Type B pancreatic cell (in vitro differentiated cells): ENCODE results near the gene WDR31. TPM values are rescaled to one million over a fixed set of nuclear protein-coding genes. Genes with fewer than 3 reads are reported as not detected.

Experiments
- DNase-seq: peaks from one replicate; pipeline ENCODE4 v3.0.0; 2021; ENCODE audit warnings: mixed read lengths; ENCODE audit not compliant: unreplicated experiment; ENCODE audit errors: extremely low spot score
- H3K27ac Mint-ChIP-seq: 2 replicates; pipeline ENCODE4 v1.8.0; 2021; ENCODE audit warnings: mild to moderate bottlenecking, mixed read lengths
- H3K27me3 Mint-ChIP-seq: 2 replicates; pipeline ENCODE4 v1.8.0; 2021; ENCODE audit warnings: mixed read lengths
- H3K36me3 Mint-ChIP-seq: 2 replicates; pipeline ENCODE4 v1.8.0; 2021; ENCODE audit warnings: mixed read lengths
- H3K4me1 Mint-ChIP-seq: one replicate; pipeline ENCODE4 v1.8.0; 2021; ENCODE audit warnings: mixed read lengths; ENCODE audit not compliant: unreplicated experiment
- H3K4me3 Mint-ChIP-seq: 2 replicates; pipeline ENCODE4 v1.8.0; 2021; ENCODE audit warnings: mild to moderate bottlenecking, mixed read lengths
- H3K9me3 Mint-ChIP-seq: 2 replicates; pipeline ENCODE4 v1.8.0; 2021; ENCODE audit warnings: mixed read lengths
- CTCF ChIP-seq: fragments of 200-600 bp; sonication (generic); conservative IDR thresholded peaks from 2 replicates; pipeline ENCODE4 v1.5.0; 2021; ENCODE audit warnings: antibody characterized with exemption, mild to moderate bottlenecking
- total RNA-seq: library from RNA; stranded (reverse); gene quantifications from 2 replicates; pipeline ENCODE4 v1.2.1, GENCODE V29; 2021; ENCODE audit warnings: low replicate concordance

The WDR31 gene
- total RNA-seq, 1 donor from 2014 or later = 6.7 TPM

- Mint-ChIP-seq H3K36me3 (no peaks in the 10 kb centered on the region), H3K4me1 (peaks cover 9% of the 10 kb centered on the region), H3K27me3 (no peaks in the 10 kb centered on the region), H3K4me3 (no peak overlapping the region), H3K27ac (no peak overlapping the region), H3K9me3 (no peaks in the 10 kb centered on the region)
- DNase-seq = no peak
- TF ChIP-seq CTCF = no peak
These were observed 33.5 kb downstream of the WDR31 start for GRCh38 chr9:113306566-113306965.

GRCh38 chr9:113302792-113303418, 37.2 kb downstream of the WDR31 start, which contains the start of gene RNF183:
TSS of gene RNF183 (minus strand) at chr9:113303376. CDS start at chr9:113298184, 5,192 bp downstream.
- H3K9me3 Mint-ChIP-seq = no peaks in the 10 kb centered on the region
- H3K4me3 Mint-ChIP-seq = no peak within 1 kb of the TSS
- no peak for TF ChIP-seq CTCF
- peaks cover 4% of the 10 kb centered on the region for H3K27me3 Mint-ChIP-seq
- H3K4me1 Mint-ChIP-seq = peaks cover 14% of the 10 kb centered on the region
- H3K27ac Mint-ChIP-seq = peak within 1 kb of the TSS; percentile 25
- H3K36me3 Mint-ChIP-seq = no peaks in the 10 kb centered on the region
- no peak for DNase-seq

GRCh38 chr9:113301548-113301947, 38.5 kb downstream of the WDR31 start:
- Mint-ChIP-seq H3K9me3 (no peaks in the 10 kb centered on the region), H3K27ac (no peak overlapping the region), H3K27me3 (peaks cover 4% of the 10 kb centered on the region), H3K36me3 (no peaks in the 10 kb centered on the region), H3K4me1 (peaks cover 14% of the 10 kb centered on the region), H3K4me3 (no peak overlapping the region)
- no peak for TF ChIP-seq CTCF
- no peak for DNase-seq

DNA sequence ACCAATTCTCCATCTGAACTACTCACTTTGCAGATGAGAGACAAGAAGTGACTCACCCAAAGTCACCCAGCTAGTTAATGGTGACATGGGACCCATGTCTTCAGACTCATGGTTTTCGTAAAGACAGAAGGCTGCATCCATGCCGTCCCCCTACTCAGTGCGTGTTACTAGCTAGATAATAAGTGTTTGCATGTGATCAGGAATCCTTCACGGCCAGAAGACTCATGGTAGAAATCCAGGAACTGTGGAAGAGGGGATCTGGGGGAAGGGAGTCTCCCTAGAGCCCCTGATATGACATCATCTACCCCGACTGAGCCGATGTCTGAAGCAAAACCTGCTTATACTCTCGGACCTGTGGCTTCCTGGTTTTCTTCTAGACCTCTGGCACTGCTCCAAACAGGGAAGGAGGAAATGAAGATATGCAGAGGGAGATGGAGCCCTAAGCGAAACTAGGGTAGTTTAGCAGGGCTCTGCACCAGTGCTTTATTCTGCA, 40.2 kb downstream of the WDR31 start:
- DNase-seq = no peak
- Mint-ChIP-seq H3K36me3 (no peaks in the 10 kb centered on the region), H3K27ac (no peak overlapping the region), H3K4me3 (no peak overlapping the region), H3K27me3 (peaks cover 4% of the 10 kb centered on the region), H3K4me1 (peaks cover 14% of the 10 kb centered on the region), H3K9me3 (no peaks in the 10 kb centered on the region)
- no peak for TF ChIP-seq CTCF

DNA sequence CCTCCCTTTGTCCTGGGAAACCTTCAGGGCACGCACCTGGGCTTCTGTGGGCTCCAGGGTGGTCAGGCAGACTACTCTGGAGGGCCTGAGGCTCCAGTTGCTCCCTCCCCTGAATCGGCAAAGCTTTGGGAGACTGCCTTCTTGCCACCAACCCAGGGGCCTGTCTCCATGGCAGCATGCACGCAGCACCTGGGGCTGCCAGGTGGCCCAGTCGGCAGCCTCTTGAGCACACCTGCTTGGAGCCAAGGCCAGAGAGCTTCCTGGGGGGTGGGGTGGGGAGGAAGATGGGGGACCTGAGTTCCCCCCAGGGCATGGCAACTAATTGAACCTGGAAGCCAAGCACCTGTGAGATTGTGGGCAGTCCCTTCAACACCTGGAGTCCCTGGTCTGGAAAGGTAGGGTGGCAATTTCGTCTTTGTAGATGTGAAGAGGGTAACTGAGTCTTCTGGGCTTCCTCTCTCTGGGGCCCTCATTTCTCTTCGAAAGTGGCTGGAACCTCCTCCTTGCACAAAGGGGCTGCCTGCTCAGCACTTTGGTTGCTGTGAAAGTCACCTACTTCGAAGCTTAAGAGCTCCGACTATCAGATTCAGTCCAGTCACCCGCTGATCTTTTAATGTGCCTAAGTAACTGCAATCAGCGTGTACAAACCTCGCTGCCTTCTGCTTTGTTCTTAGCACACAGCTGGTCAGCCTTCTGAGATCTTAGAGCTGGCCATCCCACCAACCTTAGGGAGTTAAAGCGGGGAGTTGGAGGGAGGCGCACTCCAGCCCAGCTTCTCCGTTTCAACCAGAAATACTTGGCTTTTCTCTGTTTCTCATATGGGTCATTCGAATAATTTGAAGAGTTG, 40.9 kb downstream of the WDR31 start:
- no peak overlapping the region for H3K27ac Mint-ChIP-seq
- H3K9me3 Mint-ChIP-seq = no peaks in the 10 kb centered on the region
- H3K36me3 Mint-ChIP-seq = no peaks in the 10 kb centered on the region
- DNase-seq = no peak
- no peak overlapping the region for H3K4me3 Mint-ChIP-seq
- peaks cover 4% of the 10 kb centered on the region for H3K27me3 Mint-ChIP-seq
- H3K4me1 Mint-ChIP-seq = peaks cover 14% of the 10 kb centered on the region
- no peak for TF ChIP-seq CTCF
